H9 (cell line): ENCODE results near the gene LPCAT1. TPM values are rescaled to one million over a fixed set of nuclear protein-coding genes. Genes with fewer than 3 reads are reported as not detected.

ENCODE experiments used
- DNase-seq: peaks from one replicate; pipeline ENCODE4 v3.0.0-alpha.2; 2017
- H2AFZ ChIP-seq: one replicate; pipeline ENCODE4 v1.6.1; 2013; ENCODE audit warnings: mild to moderate bottlenecking, low read length, control low read depth, moderate library complexity
- H2AK5ac ChIP-seq: 2 replicates; pipeline ENCODE4 v1.6.1; 2013; ENCODE audit warnings: low read length, control low read depth, mixed read lengths; ENCODE audit not compliant: insufficient read length
- H2BK120ac ChIP-seq: one replicate; pipeline ENCODE4 v1.6.1; 2013; ENCODE audit warnings: low read depth, mild to moderate bottlenecking, low read length, control low read depth, inconsistent platforms; ENCODE audit not compliant: poor library complexity, severe bottlenecking
- H2BK12ac ChIP-seq: 2 replicates; pipeline ENCODE4 v1.6.1; 2013; ENCODE audit warnings: low read length, control low read depth, mixed read lengths, low read depth; ENCODE audit not compliant: insufficient read length
- H2BK15ac ChIP-seq: 2 replicates; pipeline ENCODE4 v1.6.1; 2013; ENCODE audit warnings: low read depth, low read length, control low read depth
- H2BK20ac ChIP-seq: one replicate; pipeline ENCODE4 v1.6.1; 2013; ENCODE audit warnings: low read depth, mild to moderate bottlenecking, low read length, control low read depth, inconsistent platforms; ENCODE audit not compliant: poor library complexity, severe bottlenecking
- H2BK5ac ChIP-seq: 2 replicates; pipeline ENCODE4 v1.6.1; 2013; ENCODE audit warnings: low read length, control low read depth, mixed read lengths; ENCODE audit not compliant: insufficient read length
- H3K14ac ChIP-seq: 2 replicates; pipeline ENCODE4 v1.6.1; 2013; ENCODE audit warnings: low read length, control low read depth; ENCODE audit not compliant: insufficient read depth
- H3K18ac ChIP-seq: 2 replicates; pipeline ENCODE4 v1.6.1; 2013; ENCODE audit warnings: low read depth, mild to moderate bottlenecking, mixed read lengths, low read length, control low read depth; ENCODE audit not compliant: insufficient read length
- H3K23ac ChIP-seq: 2 replicates; pipeline ENCODE4 v1.6.1; 2013; ENCODE audit warnings: low read length, control low read depth, mixed read lengths, low read depth; ENCODE audit not compliant: insufficient read length
- H3K23me2 ChIP-seq: 2 replicates; pipeline ENCODE4 v1.6.1; 2013; ENCODE audit warnings: low read depth, mild to moderate bottlenecking, mixed read lengths, low read length, control low read depth; ENCODE audit not compliant: insufficient read length, poor library complexity, severe bottlenecking
- H3K27ac ChIP-seq: 2 replicates; pipeline ENCODE4 v1.5.1; 2013; ENCODE audit warnings: low read length, control low read depth, mixed read lengths, low read depth; ENCODE audit not compliant: insufficient read length
- H3K27me3 ChIP-seq: 2 replicates; pipeline ENCODE4 v1.6.1; 2013; ENCODE audit warnings: low read length, control low read depth, inconsistent platforms; ENCODE audit not compliant: insufficient read depth
- H3K4ac ChIP-seq: 2 replicates; pipeline ENCODE4 v1.6.1; 2013; ENCODE audit warnings: low read depth, mild to moderate bottlenecking, control low read depth, inconsistent platforms, low read length, moderate library complexity
- H3K4me1 ChIP-seq: 2 replicates; pipeline ENCODE4 v1.6.1; 2013; ENCODE audit warnings: low read length, control low read depth, inconsistent platforms; ENCODE audit not compliant: insufficient read depth
- H3K4me2 ChIP-seq: 2 replicates; pipeline ENCODE4 v1.6.1; 2013; ENCODE audit warnings: low read length, control low read depth, mixed read lengths; ENCODE audit not compliant: insufficient read length, insufficient read depth
- H3K56ac ChIP-seq: 2 replicates; pipeline ENCODE4 v1.6.1; 2013; ENCODE audit warnings: low read depth, mild to moderate bottlenecking, mixed read lengths, low read length, control low read depth; ENCODE audit not compliant: insufficient read length
- H3K79me1 ChIP-seq: 2 replicates; pipeline ENCODE4 v1.6.1; 2013; ENCODE audit warnings: low read depth, mild to moderate bottlenecking, moderate library complexity, low read length, control low read depth, inconsistent platforms; ENCODE audit not compliant: insufficient read depth, poor library complexity, severe bottlenecking
- H3K79me2 ChIP-seq: 2 replicates; pipeline ENCODE4 v1.6.1; 2013; ENCODE audit warnings: low read length, control low read depth, inconsistent platforms; ENCODE audit not compliant: insufficient read depth
- H3K9ac ChIP-seq: 2 replicates; pipeline ENCODE4 v1.6.1; 2013; ENCODE audit warnings: low read length, control low read depth, mixed read lengths; ENCODE audit not compliant: insufficient read length; ENCODE audit errors: extremely low read depth
- H3K9me3 ChIP-seq: one replicate; pipeline ENCODE4 v1.6.1; 2013; ENCODE audit warnings: low read depth, low read length, inconsistent platforms; ENCODE audit not compliant: control insufficient read depth
- H3T11ph ChIP-seq: one replicate; pipeline ENCODE4 v1.6.1; 2013; ENCODE audit warnings: mild to moderate bottlenecking, low read length, control low read depth, inconsistent platforms
- H4K20me1 ChIP-seq: one replicate; pipeline ENCODE4 v1.6.1; 2013; ENCODE audit not compliant: control insufficient read depth, insufficient read length, insufficient read depth
- H4K5ac ChIP-seq: 2 replicates; pipeline ENCODE4 v1.6.1; 2013; ENCODE audit warnings: low read depth, mild to moderate bottlenecking, mixed read lengths, low read length, control low read depth; ENCODE audit not compliant: insufficient read length
- H4K8ac ChIP-seq: replicated peaks from 2 replicates; pipeline ENCODE4 v1.6.1; 2013; ENCODE audit warnings: low read length, control low read depth, mixed read lengths, low read depth; ENCODE audit not compliant: insufficient read length
- H4K91ac ChIP-seq: 2 replicates; pipeline ENCODE4 v1.6.1; 2013; ENCODE audit warnings: low read depth, mild to moderate bottlenecking, moderate library complexity, mixed read lengths, low read length, control low read depth; ENCODE audit not compliant: insufficient read length
- H3K27ac Mint-ChIP-seq, 3 experiments: 2 replicates in 2 of 3; 3 replicates in 1 of 3; pipeline ENCODE4 v1.8.0; 2020 to 2021; ENCODE audit warnings: mixed read lengths in 3 of 3, mild to moderate bottlenecking in 1 of 3, moderate library complexity in 1 of 3
- H3K27me3 Mint-ChIP-seq: 2 replicates; pipeline ENCODE4 v1.8.0; 2021; ENCODE audit warnings: low read depth, mild to moderate bottlenecking, moderate library complexity, mixed read lengths
- H3K36me3 Mint-ChIP-seq, 3 experiments: 2 replicates in 2 of 3; 3 replicates in 1 of 3; pipeline ENCODE4 v1.8.0; 2020 to 2021; ENCODE audit warnings: low read depth in 3 of 3, mixed read lengths in 3 of 3; ENCODE audit not compliant: insufficient read depth in 1 of 3
- H3K4me1 Mint-ChIP-seq, 2 experiments: 2 replicates each; pipeline ENCODE4 v1.8.0; 2020; ENCODE audit warnings: mixed read lengths in 2 of 2
- H3K4me3 Mint-ChIP-seq, 2 experiments: 2 replicates in 1 of 2; 3 replicates in 1 of 2; pipeline ENCODE4 v1.8.0; 2020 to 2021; ENCODE audit warnings: mild to moderate bottlenecking in 2 of 2, mixed read lengths in 2 of 2, moderate library complexity in 1 of 2
- H3K9me3 Mint-ChIP-seq, 2 experiments: 2 replicates in 1 of 2; 3 replicates in 1 of 2; pipeline ENCODE4 v1.8.0; 2020; ENCODE audit warnings: mild to moderate bottlenecking in 2 of 2, mixed read lengths in 2 of 2, moderate library complexity in 1 of 2
- WGBS: extraction: QIAGEN DNeasy Blood & Tissue Kit; methylation state at CpG from one replicate; pipeline ENCODE4 v1.1.7; 2013; ENCODE audit warnings: missing lambda C conversion rate, low lambda C conversion rate, mixed read lengths; ENCODE audit not compliant: insufficient read length; ENCODE audit errors: extremely low coverage; 5-methylcytosine and 5-hydroxymethylcytosine counted together
- total RNA-seq: library from RNA; stranded (reverse); gene quantifications from 2 replicates; pipeline ENCODE4 v1.2.1, GENCODE V29; 2021
- TF ChIP-seq, protein P1 (sequence below): fragments of 200-600 bp; sonication (generic); conservative IDR thresholded peaks from 3 replicates; pipeline ENCODE4 v1.8.0; 2021; ENCODE audit warnings: antibody characterized with exemption, mild to moderate bottlenecking

LPCAT1 gene
- total RNA-seq, 1 experiment from 2014 or later = 231 TPM

GRCh38 chr5:1477341-1477740 lies 46.4 kb downstream of the LPCAT1 start:
- no peaks in the 10 kb centered on the region for H3K79me1 ChIP-seq
- no peaks in the 10 kb centered on the region for H3K9me3 ChIP-seq
- H3K4me1 Mint-ChIP-seq = peaks cover 6 to 9% of the 10 kb centered on the region in 2 experiments
- no peaks in the 10 kb centered on the region for H3K9me3 Mint-ChIP-seq
- no peak overlapping the region for H3K18ac ChIP-seq
- H2BK120ac ChIP-seq = no peak overlapping the region
- no peak overlapping the region for H3K4me2 ChIP-seq
- H4K20me1 ChIP-seq = peaks cover 2% of the 10 kb centered on the region
- H3K4me1 ChIP-seq = no peaks in the 10 kb centered on the region
- H4K8ac ChIP-seq = no peak overlapping the region
- no peak overlapping the region for H3K27ac ChIP-seq
- no peak overlapping the region for H3K56ac ChIP-seq
- no peaks in the 10 kb centered on the region for H3K23me2 ChIP-seq
- no peak overlapping the region for H2AK5ac ChIP-seq
- no peak for DNase-seq
- H3K79me2 ChIP-seq = no peaks in the 10 kb centered on the region
- H4K91ac ChIP-seq = no peak overlapping the region
- peaks cover 41 to 86% (median 75%) of the 10 kb centered on the region in 3 experiments; a peak in 6 of 7 replicates for H3K36me3 Mint-ChIP-seq
- H2BK15ac ChIP-seq = no peak overlapping the region
- no CpG with 5 or more reads among the region's 16 CpGs for WGBS
- no peak overlapping the region for H2BK12ac ChIP-seq
- no peak overlapping the region for H3K9ac ChIP-seq
- no peak overlapping the region for H2BK20ac ChIP-seq
- no peak overlapping the region for H3K4ac ChIP-seq
- H3K27me3 ChIP-seq = no peaks in the 10 kb centered on the region
- H3K27ac Mint-ChIP-seq = peak overlapping the region in 1 of 3 experiments; percentile 61; a peak in 3 of 7 replicates
- TF ChIP-seq, protein P1, sequence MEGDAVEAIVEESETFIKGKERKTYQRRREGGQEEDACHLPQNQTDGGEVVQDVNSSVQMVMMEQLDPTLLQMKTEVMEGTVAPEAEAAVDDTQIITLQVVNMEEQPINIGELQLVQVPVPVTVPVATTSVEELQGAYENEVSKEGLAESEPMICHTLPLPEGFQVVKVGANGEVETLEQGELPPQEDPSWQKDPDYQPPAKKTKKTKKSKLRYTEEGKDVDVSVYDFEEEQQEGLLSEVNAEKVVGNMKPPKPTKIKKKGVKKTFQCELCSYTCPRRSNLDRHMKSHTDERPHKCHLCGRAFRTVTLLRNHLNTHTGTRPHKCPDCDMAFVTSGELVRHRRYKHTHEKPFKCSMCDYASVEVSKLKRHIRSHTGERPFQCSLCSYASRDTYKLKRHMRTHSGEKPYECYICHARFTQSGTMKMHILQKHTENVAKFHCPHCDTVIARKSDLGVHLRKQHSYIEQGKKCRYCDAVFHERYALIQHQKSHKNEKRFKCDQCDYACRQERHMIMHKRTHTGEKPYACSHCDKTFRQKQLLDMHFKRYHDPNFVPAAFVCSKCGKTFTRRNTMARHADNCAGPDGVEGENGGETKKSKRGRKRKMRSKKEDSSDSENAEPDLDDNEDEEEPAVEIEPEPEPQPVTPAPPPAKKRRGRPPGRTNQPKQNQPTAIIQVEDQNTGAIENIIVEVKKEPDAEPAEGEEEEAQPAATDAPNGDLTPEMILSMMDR = no peak
- H3K27me3 Mint-ChIP-seq = no peaks in the 10 kb centered on the region
- no peak overlapping the region for H4K5ac ChIP-seq
- H2BK5ac ChIP-seq = no peak overlapping the region
- H2AFZ ChIP-seq = no peak overlapping the region
- no peak overlapping the region for H3K23ac ChIP-seq
- no peak overlapping the region for H3K14ac ChIP-seq
- H3K4me3 Mint-ChIP-seq = no peak overlapping the region
- H3T11ph ChIP-seq = no peak overlapping the region
